CD4-positive, alpha-beta T cell treated with Interferon gamma for 1 hour (primary cell): Measurements from ENCODE around the gene TOM1L2.
A peak's percentile ranks its signal among the peaks of the same experiment; 100 is the strongest.
"Not testable (repeated sequence)": the region's sequence is repeated elsewhere in the genome, so short reads cannot be mapped to it uniquely, and the experiment has no call there.

Experiments used
- DNase-seq: peaks from one replicate; pipeline ENCODE4 v3.0.0-alpha.2; 2020

Gene TOM1L2

GRCh38 chr17:17814162-17815061, 157.8 kb downstream of the TOM1L2 start:
- DNase-seq = no peak

GRCh38 chr17:17813725-17814095, 158.5 kb downstream of the TOM1L2 start:
- DNase-seq = no peak

- DNase-seq = no peak
Observed at GRCh38 chr17:17813055-17813724, 159.0 kb downstream of the TOM1L2 start.

GRCh38 chr17:17812211-17813054, 159.8 kb downstream of the TOM1L2 start:
- DNase-seq = peak; percentile 55

GRCh38 chr17:17811381-17812210, 160.6 kb downstream of the TOM1L2 start:
- no peak for DNase-seq

GRCh38 chr17:17810895-17811248, 161.3 kb downstream of the TOM1L2 start:
- no peak for DNase-seq

GRCh38 chr17:17810084-17810894, 161.9 kb downstream of the TOM1L2 start:
- DNase-seq = no peak

GRCh38 chr17:17809531-17810083, 162.6 kb downstream of the TOM1L2 start:
- DNase-seq = no peak

- DNase-seq = no peak
Observed at GRCh38 chr17:17808706-17809432, 163.3 kb downstream of the TOM1L2 start.

GRCh38 chr17:17808200-17808599, 164.0 kb downstream of the TOM1L2 start:
- DNase-seq = not testable (repeated sequence)

- no peak for DNase-seq
Observed at GRCh38 chr17:17807440-17807839, 164.8 kb downstream of the TOM1L2 start.

GRCh38 chr17:17806611-17807274, 165.5 kb downstream of the TOM1L2 start:
- DNase-seq = no peak

GRCh38 chr17:17806035-17806434, 166.2 kb downstream of the TOM1L2 start:
- no peak for DNase-seq

GRCh38 chr17:17805575-17805974, 166.6 kb downstream of the TOM1L2 start:
- DNase-seq = no peak

- DNase-seq = no peak
Observed at GRCh38 chr17:17804007-17804406, 168.2 kb downstream of the TOM1L2 start.

GRCh38 chr17:17801800-17802481, 170.3 kb downstream of the TOM1L2 start:
- DNase-seq = no peak

- DNase-seq = no peak
Observed at GRCh38 chr17:17800504-17801021, 171.6 kb downstream of the TOM1L2 start.

- DNase-seq = no peak
Observed at GRCh38 chr17:17798573-17799255, 173.5 kb downstream of the TOM1L2 start.
